K562 (cell line): ENCODE measurements around the gene TOR1B. TPM values are rescaled to one million over a fixed set of nuclear protein-coding genes. Genes with fewer than 3 reads are reported as not detected.

Source experiments
- ATAC-seq: fragments of 200-7000 bp; cut with Tn5 transposase; 3 replicates; pipeline ENCODE4 v1.9.1; 2020; ENCODE audit warnings: moderate library complexity
- BruUV-seq: library from RNA; stranded (reverse); fragments of 400-500 nt; replicated peaks from 2 replicates; lab custom pipeline; 2021; lab: Mats Ljungman, UMichigan
- CTCF ChIA-PET: fragments of 300-600 bp; formaldehyde crosslinking; extraction: SDS; loops from one replicate; lab custom pipeline; 2021; ENCODE audit warnings: low intra/inter-chr PET ratio; lab: Yijun Ruan, JAX
- POLR2A ChIA-PET: fragments of 300-600, 350-650 bp; sonication (Branson Sonifier 250); formaldehyde crosslinking; extraction: SDS; loops from one replicate; lab custom pipeline; 2021; ENCODE audit warnings: antibody characterized with exemption, inconsistent platforms; lab: Yijun Ruan, JAX
- DNase-seq, 4 experiments: peaks; one replicate each; pipeline versions ENCODE4 v3.0.0 to v3.0.0-alpha.2; 2011 to 2018; ENCODE audit warnings: low spot score in 3 of 4, mixed read lengths in 3 of 4; ENCODE audit errors: extremely low read depth in 1 of 4
- FAIRE-seq: peaks from 2 replicates; lab custom pipeline; 2011; peaks lifted over from hg19 to GRCh38; lab: Jason Lieb, UNC
- H2AFZ ChIP-seq: 2 replicates; pipeline ENCODE4 v1.6.0; 2011; ENCODE audit warnings: low read depth, low read length, control low read depth, inconsistent platforms
- H3K27ac ChIP-seq: fragments of 200-600 bp; 3 replicates; pipeline ENCODE4 v1.8.0; 2011; ENCODE audit warnings: low read depth, mild to moderate bottlenecking, control low read depth, inconsistent platforms, low read length, moderate library complexity, mixed read lengths; ENCODE audit errors: extremely low read depth
- H3K27me3 ChIP-seq, 2 experiments: fragments of 300-600 bp in 1 of 2; 2 replicates in 1 of 2; 3 replicates in 1 of 2; pipeline versions ENCODE4 v1.6.0 to v1.8.0; 2011; ENCODE audit warnings: inconsistent platforms in 2 of 2, low read length in 2 of 2, mild to moderate bottlenecking in 1 of 2, mixed read lengths in 1 of 2, moderate library complexity in 1 of 2; ENCODE audit not compliant: control insufficient read depth in 2 of 2, insufficient read depth in 2 of 2
- H3K36me3 ChIP-seq: fragments of 300-600 bp; 3 replicates; pipeline ENCODE4 v1.8.0; 2011; ENCODE audit warnings: mild to moderate bottlenecking, low read length, inconsistent platforms; ENCODE audit not compliant: control insufficient read depth, insufficient read depth
- H3K4me1 ChIP-seq, 2 experiments: fragments of 200-600 bp in 1 of 2; replicated peaks in 1 of 2; 2 replicates in 1 of 2; 3 replicates in 1 of 2; pipeline versions ENCODE4 v1.5.1 to v1.8.0; 2011; ENCODE audit warnings: inconsistent platforms in 2 of 2, low read length in 2 of 2, mild to moderate bottlenecking in 1 of 2, mixed read lengths in 1 of 2, moderate library complexity in 1 of 2; ENCODE audit not compliant: control insufficient read depth in 2 of 2, insufficient read depth in 2 of 2
- H3K4me2 ChIP-seq: 2 replicates; pipeline ENCODE4 v1.6.1; 2011; ENCODE audit warnings: low read length, control low read depth, inconsistent platforms, mixed read lengths; ENCODE audit not compliant: insufficient read depth
- H3K4me3 ChIP-seq: fragments of 200-600 bp; sonication (generic), shearing (Covaris generic); 2 replicates; pipeline ENCODE4 v1.5.1; 2016; ENCODE audit warnings: control low read depth, inconsistent platforms
- H3K79me2 ChIP-seq: fragments of 200-600 bp; 3 replicates; pipeline ENCODE4 v1.8.0; 2011; ENCODE audit warnings: low read length, inconsistent platforms; ENCODE audit not compliant: control insufficient read depth, insufficient read depth
- H3K9ac ChIP-seq, 2 experiments: 2 replicates each; pipeline versions ENCODE4 v1.6.0 to v1.6.1; 2011; ENCODE audit warnings: low read depth in 2 of 2, low read length in 2 of 2, control low read depth in 1 of 2, inconsistent platforms in 1 of 2, mild to moderate bottlenecking in 1 of 2, mixed read lengths in 1 of 2; ENCODE audit not compliant: insufficient read depth in 1 of 2
- H3K9me1 ChIP-seq: one replicate; pipeline ENCODE4 v1.6.0; 2011; ENCODE audit warnings: inconsistent platforms, mild to moderate bottlenecking, low read length, moderate library complexity; ENCODE audit not compliant: control insufficient read depth, insufficient read depth
- H3K9me3 ChIP-seq: replicated peaks from 2 replicates; pipeline ENCODE4 v1.5.1; 2011; ENCODE audit warnings: low read depth, low read length, inconsistent platforms; ENCODE audit not compliant: control insufficient read depth, insufficient read depth
- H4K20me1 ChIP-seq: replicated peaks from 2 replicates; pipeline ENCODE4 v1.6.1; 2011; ENCODE audit warnings: low read length, inconsistent platforms, mixed read lengths; ENCODE audit not compliant: control insufficient read depth, insufficient read depth
- CTCFL ChIP-seq: IDR thresholded peaks from 2 replicates; pipeline ENCODE4 v1.6.1; 2011; ENCODE audit warnings: borderline replicate concordance, low read depth, mild to moderate bottlenecking, moderate library complexity, low read length; ENCODE audit not compliant: insufficient read depth, poor library complexity, severe bottlenecking
- DIDO1 ChIP-seq: fragments of 450-650 bp; IDR thresholded peaks from 2 replicates; pipeline ENCODE4 v1.6.1; 2016; ENCODE audit warnings: low read depth, missing biosample characterization, missing genetic modification characterization
- FOSL1 ChIP-seq: fragments of 200-800 bp; sonication (Bioruptor generic); conservative IDR thresholded peaks from 2 replicates; pipeline ENCODE4 v1.6.1; 2016; ENCODE audit warnings: missing genetic modification characterization, missing compliant biosample characterization
- HDAC1 ChIP-seq, 2 experiments: fragments of 450-650 bp; IDR thresholded peaks; 2 replicates each; pipeline ENCODE4 v1.6.1; 2016 to 2017; ENCODE audit warnings: inconsistent platforms in 1 of 2, mild to moderate bottlenecking in 1 of 2, moderate library complexity in 1 of 2
- HDAC2 ChIP-seq: fragments of 450-650 bp; IDR thresholded peaks from 2 replicates; pipeline ENCODE4 v1.6.1; 2016; ENCODE audit warnings: mild to moderate bottlenecking
- PML ChIP-seq: IDR thresholded peaks from 2 replicates; pipeline ENCODE4 v1.6.1; 2012; ENCODE audit warnings: low read length, inconsistent platforms
- POLR2AphosphoS2 ChIP-seq: IDR thresholded peaks from 2 replicates; pipeline ENCODE4 v1.6.1; 2012; ENCODE audit warnings: low read length, improper control_type of control experiment
- RBBP5 ChIP-seq: fragments of 200-600 bp; sonication (generic); IDR thresholded peaks from 2 replicates; pipeline ENCODE4 v1.6.1; 2012; ENCODE audit warnings: borderline replicate concordance, mild to moderate bottlenecking, low read length, control low read depth, inconsistent platforms; ENCODE audit not compliant: insufficient read depth, poor library complexity, severe bottlenecking
- RUNX1 ChIP-seq: sonication (generic); IDR thresholded peaks from 2 replicates; pipeline ENCODE4 v1.6.1; 2016; ENCODE audit warnings: antibody characterized with exemption, low read depth
- SIRT6 ChIP-seq: IDR thresholded peaks from one replicate; pipeline ENCODE4 v1.6.1; 2012; ENCODE audit warnings: low read depth, mild to moderate bottlenecking, control low read depth, inconsistent platforms, low read length, moderate library complexity
- TAL1 ChIP-seq: fragments of 450-650 bp; IDR thresholded peaks from 2 replicates; pipeline ENCODE4 v1.6.1; 2016; ENCODE audit warnings: mild to moderate bottlenecking
- ZNF165 ChIP-seq: fragments of 250-450 bp; sonication (Bioruptor Pico); IDR thresholded peaks from 2 replicates; pipeline ENCODE4 v1.4.0; 2020; ENCODE audit warnings: borderline replicate concordance
- ZNF197 ChIP-seq: fragments of 200-800 bp; sonication (Bioruptor generic); IDR thresholded peaks from 2 replicates; pipeline ENCODE4 v1.6.1; 2016; ENCODE audit warnings: low read depth, missing genetic modification characterization, missing compliant biosample characterization
- ZNF277 ChIP-seq: fragments of 250-450 bp; sonication (Bioruptor Pico); IDR thresholded peaks from 2 replicates; pipeline ENCODE4 v1.8.0; 2022; ENCODE audit warnings: inconsistent platforms, mild to moderate bottlenecking, moderate library complexity, borderline replicate concordance
- WGBS: fragments of 100-300 bp; shearing (Covaris generic); methylation state at CpG from one replicate; pipeline ENCODE4 v1.1.6; 2016; ENCODE audit warnings: low coverage, mixed read lengths; ENCODE audit not compliant: insufficient coverage; ENCODE audit errors: missing lambda C conversion rate; 5-methylcytosine and 5-hydroxymethylcytosine counted together
- in situ Hi-C: fragments of 300-500 bp; cut with MboI; formaldehyde crosslinking; loops from 4 replicates; pipeline ENCODE4 v1.15.0; 2018; ENCODE audit warnings: inconsistent platforms, mixed read lengths
- intact Hi-C: fragments of 100-400 bp; cut with micrococcal nuclease; formaldehyde crosslinking; loops from 2 replicates; pipeline ENCODE4 v1.14.2; 2022
- polyA plus RNA-seq, 8 experiments: library from polyadenylated mRNA; depleted of rRNA in 4 of 8; stranded (reverse) in 5 of 8; unstranded in 3 of 8; fragments of >200 nt; fragmentation: Nextera tagmentation in 2 of 8; fragmentation: Illumina TruSeq in 1 of 8; extraction: Ambion mirVana in 2 of 8; extraction: Trizol in 1 of 8; gene quantifications; 2 replicates each; pipeline versions ENCODE4 v1.2.1 to v1.2.3, GENCODE V29; 2011 to 2014; ENCODE audit warnings: inconsistent platforms in 1 of 8, missing spikeins in 1 of 8
- total RNA-seq, 7 experiments: library from RNA; depleted of rRNA in 6 of 7; stranded (reverse); fragments of >200 nt in 6 of 7; fragmentation: Illumina TruSeq in 2 of 7; extraction: Trizol in 2 of 7; gene quantifications; 2 replicates each; pipeline versions ENCODE4 v1.2.1 to v1.2.3, GENCODE V29; 2011 to 2021; ENCODE audit warnings: low replicate concordance in 1 of 7

Gene TOR1B
- total and polyA plus RNA-seq, 9 of the 15 experiments (the other 6 are each of a cell fraction or from before 2014, with no cell fraction given): 4.2 to 36.5 (median 24.6) TPM

GRCh38 chr9:129823935-129824601 lies 21.1 kb downstream of the TOR1B start, which contains the start of gene TOR1A (continued):
- no peak for TF ChIP-seq CTCFL
- TF ChIP-seq, all 486 proteins: peak for 202

GRCh38 chr9:129826344-129826743 lies 23.4 kb downstream of the TOR1B start:
- Histone ChIP-seq H3K9ac (no peak overlapping the region), H3K4me3 (no peak overlapping the region), H2AFZ (no peak overlapping the region), H3K36me3 (peaks cover 64% of the 10 kb centered on the region), H3K27ac (peak overlapping the region; percentile 29; the same call in 1 of the 3 replicates), H3K4me1 (peaks cover 12 to 13% of the 10 kb centered on the region in 2 experiments; a peak in 4 of 5 replicates), H3K79me2 (peaks cover 22% of the 10 kb centered on the region), H3K9me1 (no peaks in the 10 kb centered on the region), H3K9me3 (no peaks in the 10 kb centered on the region), H3K4me2 (peak overlapping the region; percentile 2; the same call in 1 of the 2 replicates), H3K27me3 (no peaks in the 10 kb centered on the region), H4K20me1 (no peaks in the 10 kb centered on the region)
- no TSS peak for BruUV-seq
- POLR2A ChIA-PET: interaction anchor here (0.7 to 1.4 kb wide), 6 partner anchors 9 to 55 kb away, joined by 3 to 7 read pairs (median 4); partner anchors contain the start of genes C9orf78 and USP20
- FAIRE-seq (peak; percentile 26), DNase-seq (peak in 2 of 4 experiments; percentile 55 to 58), ATAC-seq (no peak)
- intact Hi-C loops: no loop called here
- 57% methylated on average over 6 of the region's 6 CpGs for WGBS
- in situ Hi-C loops: no loop called here
- CTCF ChIA-PET: no interaction called here
- TF ChIP-seq ZNF165 (CRISPR knock-in tag): no peak
- TF ChIP-seq HDAC2: no peak
- TF ChIP-seq HDAC1 (IDR thresholded peaks at IDR 0.05): 0 out of 4 replicates have a peak, but pooled peaks of 1 of the 2 experiments have one; percentile 8
- no peak for TF ChIP-seq RUNX1
- no peak for TF ChIP-seq ZNF277 (CRISPR knock-in tag)
- TF ChIP-seq PML: 0 out of 2 replicates have a peak, but pooled peaks have one; percentile 19
- TF ChIP-seq POLR2AphosphoS2: peak; percentile 83; the same call in 1 of the 2 replicates
- peak; percentile 48 for TF ChIP-seq FOSL1 (tag)
- no peak for TF ChIP-seq DIDO1 (tag)
- TF ChIP-seq TAL1: peak; percentile 38; the same call in 1 of the 2 replicates
- TF ChIP-seq RBBP5: peak; percentile 33
- TF ChIP-seq ZNF197 (CRISPR knock-in tag): no peak
- TF ChIP-seq SIRT6: no peak
